ENCODE measurements around the gene SH2D3C.
"Not testable (repeated sequence)": the region's sequence is repeated elsewhere in the genome, so short reads cannot be mapped to it uniquely, and the experiment has no call there.

Gene SH2D3C

DNA sequence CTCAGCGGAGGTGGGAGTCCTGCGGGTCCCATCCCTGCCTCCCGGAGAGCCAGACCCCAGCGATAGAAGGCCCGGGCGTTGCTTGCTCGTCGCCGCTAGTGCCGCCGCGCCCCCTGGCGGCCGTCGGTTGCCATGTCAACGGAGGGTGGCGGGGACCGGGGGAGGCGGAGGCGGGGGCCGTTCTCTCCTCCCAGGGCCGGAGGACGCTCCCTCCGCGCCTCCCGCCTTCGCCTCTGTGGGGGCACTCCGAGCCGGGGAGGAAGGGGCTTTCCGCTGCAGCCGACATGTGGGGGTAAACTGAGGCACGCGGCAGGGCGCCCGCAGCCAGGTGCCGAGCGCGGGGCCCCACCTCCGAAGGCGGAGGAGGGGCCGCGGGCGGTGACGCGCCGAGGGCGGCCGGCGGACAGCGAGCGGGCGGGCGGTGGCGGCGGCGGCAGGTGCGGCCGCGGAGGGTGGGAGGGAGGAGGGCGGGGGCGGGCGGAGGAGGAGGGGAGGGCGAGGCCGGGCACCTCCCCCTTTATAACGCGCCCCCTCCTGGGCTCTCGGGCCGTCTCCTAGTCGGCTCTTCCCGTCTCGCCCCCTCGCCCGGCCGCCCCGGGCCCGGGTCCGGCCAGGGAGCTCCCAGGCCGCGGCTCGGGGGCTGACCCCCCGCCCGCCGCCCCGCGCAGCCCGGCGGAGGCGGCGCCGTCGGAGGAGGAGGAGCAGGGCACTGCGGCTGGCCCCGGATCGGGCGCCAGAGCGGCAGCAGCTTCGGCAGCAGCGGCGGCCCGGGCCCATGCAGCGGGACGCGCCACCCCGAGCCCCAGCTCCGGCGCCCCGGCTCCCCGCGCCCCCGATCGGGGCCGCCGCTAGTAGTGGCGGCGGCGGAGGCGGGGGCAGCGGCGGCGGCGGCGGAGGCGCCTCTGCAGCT, 6.8 kb upstream of the SH2D3C start:
- peak; percentile 67 to 89 (median 80) for DNase-seq

DNA sequence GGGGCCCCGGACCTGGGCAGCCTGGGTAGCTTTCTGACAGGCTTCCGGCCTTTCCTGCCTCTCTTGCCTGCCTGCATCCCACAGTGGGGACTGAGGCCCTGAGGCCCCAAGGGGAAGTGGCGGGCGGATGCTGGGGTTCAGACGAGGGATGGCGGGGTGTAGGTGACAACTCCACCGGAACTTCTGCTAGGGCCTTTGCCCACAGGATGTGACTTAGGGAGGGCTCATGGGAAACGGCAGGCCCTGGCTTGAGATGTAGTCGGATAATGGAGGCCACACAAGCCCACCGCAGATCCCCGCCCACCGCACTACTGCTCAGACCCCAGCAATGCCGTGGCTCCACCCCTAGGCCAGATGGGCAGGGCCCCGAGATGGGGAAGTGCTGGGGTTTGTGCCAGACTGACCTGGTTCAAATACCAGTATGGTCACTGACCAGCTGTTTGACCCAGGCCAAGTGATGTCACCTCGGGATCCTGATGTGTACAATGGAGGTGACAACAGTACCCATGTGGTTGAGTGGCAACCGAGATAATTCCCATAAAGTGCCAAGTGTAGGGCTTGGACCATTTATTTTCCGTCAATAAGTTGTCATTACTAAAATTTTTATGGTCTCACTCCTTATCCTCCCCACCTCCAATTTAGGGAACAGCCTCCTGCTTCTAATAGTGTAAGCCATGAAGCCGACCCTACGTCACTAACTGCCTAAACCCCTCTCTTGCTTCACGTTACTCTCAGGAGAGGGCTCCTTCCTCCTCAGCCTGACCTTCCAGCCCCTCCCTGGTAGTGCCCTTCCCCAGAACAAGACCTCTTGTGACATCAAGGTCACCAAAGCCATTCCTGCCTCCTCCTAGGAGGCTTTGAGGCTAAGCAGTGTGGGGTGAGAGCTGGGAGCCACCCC, 4.9 kb upstream of the SH2D3C start:
- DNase-seq = peak in 2 of 4 experiments; percentile 39 to 54

DNA sequence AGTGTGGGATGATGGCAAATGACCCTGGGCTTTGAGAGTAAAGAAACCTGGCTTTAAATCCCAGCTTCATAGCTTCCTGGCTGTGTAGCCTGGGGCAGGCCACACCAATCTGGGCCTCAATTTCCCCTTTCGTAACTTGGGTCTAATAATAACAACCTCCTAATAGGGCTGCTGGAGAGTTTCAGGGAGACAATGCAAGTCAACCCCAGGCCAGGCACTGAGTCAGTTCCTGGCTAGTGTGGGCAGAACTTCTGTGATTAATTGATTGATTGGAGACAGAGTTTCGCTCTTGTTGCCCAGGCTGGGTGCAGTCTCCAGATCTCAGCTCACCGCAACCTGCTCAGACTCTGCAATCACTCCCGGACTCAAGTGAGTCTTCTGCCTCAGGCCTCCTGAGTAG, 3.3 kb upstream of the SH2D3C start:
- DNase-seq = no peak

DNA sequence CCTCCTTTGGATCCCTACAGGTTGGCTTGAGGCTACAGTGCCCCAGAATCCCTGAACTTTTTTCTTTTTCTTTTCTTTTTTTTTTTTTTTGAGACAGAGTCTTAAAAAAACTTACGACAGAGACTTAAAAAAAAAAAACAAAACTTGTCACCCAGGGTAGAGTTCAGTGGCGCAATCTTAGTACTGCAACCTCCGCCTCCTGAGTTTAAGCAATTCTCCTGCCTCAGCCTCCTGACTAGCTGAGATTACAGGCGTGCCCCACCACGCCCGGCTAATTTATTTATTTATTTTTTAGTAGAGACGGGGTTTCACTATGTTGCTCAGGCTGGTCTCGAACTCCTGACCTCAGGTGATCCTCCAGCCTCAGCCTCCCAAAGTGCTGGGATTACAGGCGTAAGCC, 2.4 kb upstream of the SH2D3C start:
- not testable (repeated sequence) for DNase-seq

DNA sequence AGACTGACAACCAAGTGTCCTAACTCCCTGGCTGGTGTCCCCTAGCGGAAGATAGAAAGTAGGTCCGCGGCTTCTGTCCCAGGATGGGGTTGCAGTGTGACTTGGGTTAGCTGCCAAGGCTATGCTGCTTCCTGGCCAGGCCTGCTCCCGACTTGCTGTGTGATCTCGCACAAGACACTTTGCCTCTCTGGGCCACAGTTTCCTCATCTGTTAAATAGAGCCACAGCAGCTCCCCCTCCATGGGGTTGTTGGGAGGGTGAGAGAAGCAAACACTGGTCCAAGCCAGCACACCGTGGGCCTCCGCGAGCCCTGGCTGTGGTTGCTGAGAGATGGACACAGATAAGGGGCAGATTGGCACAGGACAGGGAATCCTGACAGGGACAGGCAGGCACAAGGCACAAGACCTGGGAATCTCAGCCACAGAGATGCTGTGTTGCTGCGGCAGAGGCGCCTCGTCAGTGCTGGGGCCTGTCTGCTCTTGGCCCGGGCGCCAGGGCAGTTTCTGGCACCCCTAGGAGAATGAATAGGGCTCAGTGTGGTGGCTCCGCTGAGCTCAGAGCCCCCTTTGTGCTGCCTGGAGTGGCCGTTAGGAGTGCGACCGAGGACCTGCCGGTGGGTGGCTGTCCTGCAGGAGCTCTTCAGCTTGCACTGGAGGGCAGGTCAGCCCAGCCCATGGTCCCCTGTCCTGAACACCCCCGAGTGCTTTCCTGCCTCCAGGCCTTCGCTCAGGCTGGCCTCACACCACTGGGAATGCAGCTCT, 1.8 kb upstream of the SH2D3C start:
- DNase-seq = no peak

DNA sequence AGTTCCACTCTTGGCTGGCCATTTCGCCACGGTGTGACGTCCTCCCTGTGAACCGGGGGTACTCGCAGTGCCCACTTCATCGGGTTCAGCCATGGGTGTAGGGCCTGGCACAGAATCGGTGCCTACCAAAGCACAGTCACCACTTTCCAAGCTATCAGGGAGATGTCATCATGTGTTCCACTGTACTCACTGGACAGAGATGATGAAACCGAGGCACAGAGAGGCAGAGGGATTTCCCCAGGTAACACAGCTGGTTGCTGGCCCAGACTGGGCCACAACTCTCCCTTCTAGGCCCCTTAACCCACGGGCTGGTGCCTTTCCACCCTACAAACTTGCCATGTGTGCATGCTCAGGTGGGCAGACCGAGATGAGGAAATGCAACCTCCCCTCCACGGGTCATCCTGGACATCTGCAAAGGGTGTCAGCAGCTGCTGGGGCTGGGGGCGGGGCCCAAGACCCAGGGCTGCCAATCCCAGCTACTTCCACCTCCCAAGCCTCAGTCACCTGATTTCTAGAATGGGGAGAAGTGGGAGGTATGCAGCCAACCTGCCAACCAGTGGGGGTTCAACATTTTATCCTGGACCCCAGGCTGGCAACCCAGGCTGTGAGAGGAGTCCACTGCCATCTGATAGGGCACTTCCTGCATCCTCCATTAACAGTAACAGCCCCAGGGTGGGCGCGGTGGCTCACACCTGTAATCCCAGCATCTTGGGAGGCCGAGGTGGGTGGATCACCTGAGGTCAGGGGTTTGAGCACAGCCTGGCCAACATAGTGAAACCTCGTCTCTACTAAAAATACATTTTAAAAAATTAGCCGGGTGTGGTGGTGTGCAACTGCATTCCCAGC, 893 bp upstream of the SH2D3C start:
- DNase-seq = no peak

DNA sequence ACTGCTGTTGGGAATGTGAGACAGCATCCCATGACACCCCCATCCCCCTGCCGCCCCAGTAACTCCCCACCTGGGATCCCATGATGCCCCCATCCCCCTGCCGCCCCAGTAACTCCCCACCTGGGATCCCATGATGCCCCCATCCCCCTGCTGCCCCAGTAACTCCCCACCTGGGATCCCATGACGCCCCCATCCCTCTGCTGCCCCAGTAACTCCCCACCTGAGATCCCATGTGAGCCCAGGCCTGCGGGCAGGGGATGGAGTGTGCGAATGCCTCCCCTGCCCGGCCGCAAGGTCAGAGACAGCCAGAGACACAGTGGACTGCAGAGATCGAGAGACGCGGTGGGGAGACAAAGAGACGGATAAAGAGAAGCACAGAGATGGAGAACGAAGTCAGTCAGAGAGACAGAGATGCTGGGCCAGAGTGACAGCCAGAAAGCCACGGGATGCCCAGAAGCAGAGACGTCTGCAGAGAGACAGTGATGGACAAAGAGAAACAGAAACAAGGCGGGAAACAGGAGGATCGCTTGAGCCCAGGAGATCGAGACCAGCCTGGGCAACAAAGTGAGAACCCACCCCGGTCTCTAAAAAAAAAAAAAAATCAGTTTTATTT, 992 bp downstream of the SH2D3C start:
- no peak for DNase-seq

DNA sequence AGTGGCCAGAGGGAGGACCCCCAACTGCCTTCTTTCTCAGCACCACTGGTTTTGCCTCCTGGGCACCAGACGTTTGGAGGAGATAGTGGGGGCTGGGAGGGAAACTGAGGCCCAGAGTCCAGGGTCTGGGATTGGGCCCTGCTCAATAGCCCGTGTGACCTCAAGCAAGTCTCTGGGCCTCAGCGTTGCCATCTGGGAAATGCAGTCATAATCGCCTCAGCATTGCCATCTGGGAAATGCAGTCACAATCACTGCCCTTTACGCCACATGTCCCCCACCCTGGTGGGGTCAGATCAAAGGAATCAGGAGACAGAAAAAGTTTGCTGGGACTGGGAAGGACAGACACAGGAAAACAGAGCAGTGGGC, 1.6 kb downstream of the SH2D3C start:
- no peak for DNase-seq

DNA sequence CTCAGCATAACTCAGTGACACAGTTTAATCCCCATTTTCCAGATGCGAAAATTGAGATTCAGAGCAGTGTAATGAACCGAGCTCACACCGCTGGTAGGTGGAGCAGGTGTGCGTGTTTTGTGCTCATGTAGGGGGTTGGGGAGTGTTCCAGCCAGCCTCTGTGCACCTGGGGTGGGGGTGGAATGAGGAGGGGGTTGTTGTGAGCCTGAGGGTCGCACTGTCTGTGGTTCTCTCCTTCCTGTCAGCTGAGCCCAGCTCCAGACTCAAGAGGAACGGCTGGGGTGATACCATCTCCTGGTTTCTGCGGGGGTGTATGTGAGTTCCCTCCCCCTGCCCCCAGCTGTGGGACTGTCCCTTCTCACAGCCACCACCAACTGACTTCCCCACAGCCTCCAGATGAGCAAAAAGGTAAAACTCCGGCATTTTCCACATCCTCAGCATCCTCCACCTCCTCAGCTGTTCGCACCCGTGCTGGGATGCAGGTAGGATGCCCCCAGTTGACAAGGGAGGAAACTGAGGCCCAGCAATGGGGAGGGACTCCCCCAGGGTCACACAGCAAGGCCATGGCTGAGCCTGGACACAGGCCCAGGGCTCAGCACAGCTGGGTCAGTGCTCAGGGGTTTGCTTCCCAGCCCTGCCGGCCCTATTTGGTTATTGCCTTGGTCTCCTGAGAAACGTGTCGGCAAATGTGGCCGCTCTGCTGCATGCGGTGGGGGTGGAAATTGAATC, 2.1 kb downstream of the SH2D3C start:
- DNase-seq = peak in 3 of 4 experiments; percentile 23 to 68 (median 53)

DNA sequence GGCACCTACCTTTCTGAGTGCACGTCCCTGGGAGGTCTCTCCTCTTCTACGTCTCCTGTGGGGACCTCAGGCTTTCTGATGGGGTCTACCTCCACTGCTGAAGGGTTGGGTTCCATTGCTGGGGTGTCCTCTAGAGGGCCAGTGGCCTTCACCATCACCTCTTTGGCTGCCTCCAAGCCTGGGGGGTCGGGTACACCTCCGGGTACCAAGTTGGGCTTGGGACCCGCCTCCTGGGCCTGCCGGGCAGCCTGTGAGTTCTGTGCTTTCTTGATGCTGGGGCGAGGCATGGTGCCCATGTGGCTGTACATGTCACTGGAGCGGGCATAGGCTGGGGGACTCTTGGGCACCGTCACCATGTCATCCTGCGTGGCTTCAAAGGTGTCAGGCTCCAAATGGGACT, 4.5 kb downstream of the SH2D3C start:
- no peak for DNase-seq

DNA sequence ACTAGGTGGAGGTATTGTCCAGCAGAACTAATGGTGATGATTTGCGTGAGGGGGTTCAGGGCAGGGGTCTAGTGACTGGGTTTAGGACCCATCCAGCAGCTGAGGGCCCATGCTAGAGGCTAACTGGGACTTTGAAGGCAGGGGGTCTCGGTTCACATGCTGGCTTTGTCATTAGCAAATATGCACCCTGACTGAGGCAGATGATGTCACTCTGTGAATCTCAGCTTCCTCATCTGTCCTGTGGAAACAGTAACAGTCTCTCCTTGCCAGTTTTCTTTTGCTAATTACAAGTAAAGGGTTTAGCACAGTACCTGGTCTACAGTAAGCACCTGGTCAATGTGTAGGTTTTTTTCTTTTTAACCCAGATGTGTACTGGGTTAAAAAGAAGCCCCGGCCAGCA, 5.2 kb downstream of the SH2D3C start:
- DNase-seq = no peak

DNA sequence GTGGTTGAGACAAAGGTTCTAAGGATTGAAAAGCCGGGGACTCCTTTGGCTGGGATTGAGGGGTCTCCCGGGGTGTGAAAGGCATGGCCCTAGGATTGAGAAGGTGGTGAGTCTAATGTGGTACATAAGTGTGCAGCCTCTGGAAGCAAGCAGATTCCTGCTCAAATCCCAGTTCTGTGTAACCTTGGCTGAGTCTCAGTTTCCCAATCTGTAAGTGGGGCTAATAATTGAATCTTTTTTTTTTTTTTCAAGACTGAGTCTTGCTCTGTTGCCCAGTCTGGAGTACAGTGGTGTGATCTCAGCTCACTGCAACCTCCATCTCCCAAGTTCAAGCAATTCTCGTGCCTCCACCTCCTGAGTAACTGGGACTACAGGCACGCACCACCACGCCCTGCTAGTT, 5.9 kb downstream of the SH2D3C start:
- DNase-seq = no peak

DNA sequence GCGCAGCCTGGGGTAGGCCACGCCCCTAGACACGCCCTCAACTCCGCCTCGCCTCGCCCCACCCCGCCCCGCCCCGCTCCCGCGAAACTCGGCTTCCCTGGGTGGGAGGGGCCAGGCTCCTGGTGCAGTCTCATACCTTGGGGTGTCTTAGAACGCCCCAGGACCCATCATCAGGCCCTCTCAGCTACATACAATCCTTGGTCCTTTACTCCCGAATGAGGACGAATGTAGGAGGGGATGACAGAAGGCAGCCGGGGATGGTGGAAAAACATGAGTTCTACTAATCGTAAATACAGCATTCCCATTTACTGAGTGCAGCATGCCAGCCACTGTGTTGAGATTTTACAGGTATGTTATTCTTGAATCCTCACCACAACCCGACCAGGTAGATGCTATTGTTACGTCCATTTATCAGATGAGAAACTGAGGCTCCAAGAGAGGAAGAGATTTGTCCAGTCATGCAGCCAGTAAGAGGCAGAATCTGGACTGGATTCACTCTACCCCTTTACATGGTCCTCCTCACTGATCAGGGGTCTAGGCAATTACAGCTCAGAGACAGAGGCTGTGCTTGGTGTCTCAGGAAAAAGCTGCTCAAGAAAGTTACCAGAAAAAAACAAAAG, 6.8 kb downstream of the SH2D3C start:
- no peak for DNase-seq

DNA sequence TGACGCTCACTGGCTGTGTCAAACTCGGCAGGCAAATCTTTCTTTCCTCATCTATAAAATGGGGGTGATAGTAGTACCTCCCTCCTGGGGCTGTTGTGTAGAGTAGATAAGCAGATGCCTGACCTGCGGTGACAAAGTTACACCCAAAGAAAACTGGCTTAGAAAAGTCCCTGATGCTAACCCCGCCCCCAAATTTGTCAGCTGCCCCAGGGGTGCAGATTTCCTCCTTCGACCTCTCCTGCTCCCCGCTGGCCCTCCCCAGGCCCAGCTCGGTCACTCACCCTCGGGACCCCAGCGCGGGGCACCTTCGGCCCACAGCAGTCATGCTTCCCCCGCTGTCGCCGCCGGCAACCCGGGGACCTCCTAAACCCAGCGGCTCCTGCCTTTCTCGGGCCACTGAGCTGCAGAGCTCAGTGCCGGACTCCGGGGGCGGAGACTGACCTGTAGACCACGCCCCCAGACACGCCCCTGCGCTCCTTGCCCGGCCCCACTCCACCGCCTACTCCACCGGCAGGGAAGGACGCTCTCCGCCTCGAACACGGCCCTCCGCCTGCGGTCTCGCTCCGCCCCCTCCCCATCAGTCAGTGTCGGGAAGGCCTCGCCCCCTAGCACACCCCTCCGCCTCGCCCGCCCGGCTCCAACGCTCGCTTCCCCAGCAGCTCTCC, 7.4 kb downstream of the SH2D3C start:
- DNase-seq = peak; percentile 82 to 95 (median 90)

DNA sequence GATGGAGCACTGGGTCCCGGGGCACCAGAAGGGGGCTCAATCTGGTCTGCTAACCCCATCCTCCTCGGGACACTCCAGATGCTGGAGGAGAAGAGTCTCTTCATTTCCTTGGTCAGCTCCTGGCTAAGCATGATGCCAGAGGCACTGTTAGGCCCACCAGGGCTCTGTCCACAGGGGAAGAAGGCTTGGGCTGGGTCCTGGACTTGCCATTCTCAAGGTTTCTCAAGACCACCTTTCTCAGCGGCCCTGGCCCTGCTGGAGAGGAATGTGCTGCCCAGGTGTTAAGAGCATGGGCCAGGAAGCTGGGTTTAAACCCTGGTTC, 7.9 kb downstream of the SH2D3C start:
- DNase-seq = no peak

DNA sequence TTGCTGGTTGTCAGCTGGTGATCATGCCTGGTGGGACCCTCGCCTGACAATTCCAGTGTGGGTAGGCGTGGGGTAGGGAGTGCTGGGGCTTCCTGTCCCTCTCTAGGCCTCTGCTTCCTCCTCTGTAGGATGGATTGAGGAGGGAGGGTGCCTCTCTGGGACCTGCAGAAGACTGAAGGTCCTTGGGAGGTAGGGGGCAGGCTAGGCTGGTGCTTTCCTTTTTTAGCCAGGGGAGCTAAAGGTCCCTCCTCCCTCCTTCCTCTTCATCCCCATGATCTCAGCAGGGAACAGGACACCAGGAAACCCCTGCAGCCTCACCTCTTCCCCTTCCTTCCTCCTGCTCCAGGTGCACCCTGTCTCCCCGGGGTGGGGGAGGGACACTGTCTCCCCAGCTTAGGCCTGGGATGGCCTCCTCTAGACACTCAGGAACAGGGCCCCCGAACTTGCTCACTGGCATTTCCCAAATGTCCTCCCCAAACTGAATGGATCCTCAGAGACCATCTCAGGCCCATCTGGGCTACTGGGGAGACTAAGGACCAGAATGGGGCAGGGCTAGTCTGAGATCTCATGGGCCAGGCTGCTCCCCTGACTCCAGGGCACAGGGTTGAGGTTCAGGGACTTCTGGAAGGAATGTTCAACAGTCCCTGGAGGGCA, 8.4 kb downstream of the SH2D3C start:
- no peak for DNase-seq

DNA sequence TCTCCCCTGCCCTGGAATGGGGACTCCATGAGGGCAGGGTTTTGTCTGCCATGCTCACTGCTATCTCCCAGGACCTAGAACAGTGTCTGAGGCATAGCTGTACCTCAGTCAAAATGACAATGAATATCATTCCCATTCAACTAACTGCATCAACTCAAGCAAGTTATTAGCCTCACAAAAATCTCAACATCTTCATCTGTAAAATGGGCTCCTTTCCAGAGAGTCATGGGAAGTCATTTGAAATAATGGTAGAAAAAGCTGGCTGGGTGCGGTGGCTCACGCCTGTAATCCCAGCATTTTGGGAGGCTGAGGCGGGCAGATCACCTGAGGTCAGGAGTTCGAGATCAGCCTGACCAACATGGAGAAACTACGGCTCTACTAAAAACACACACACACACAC, 9.4 kb downstream of the SH2D3C start:
- no peak for DNase-seq

DNA sequence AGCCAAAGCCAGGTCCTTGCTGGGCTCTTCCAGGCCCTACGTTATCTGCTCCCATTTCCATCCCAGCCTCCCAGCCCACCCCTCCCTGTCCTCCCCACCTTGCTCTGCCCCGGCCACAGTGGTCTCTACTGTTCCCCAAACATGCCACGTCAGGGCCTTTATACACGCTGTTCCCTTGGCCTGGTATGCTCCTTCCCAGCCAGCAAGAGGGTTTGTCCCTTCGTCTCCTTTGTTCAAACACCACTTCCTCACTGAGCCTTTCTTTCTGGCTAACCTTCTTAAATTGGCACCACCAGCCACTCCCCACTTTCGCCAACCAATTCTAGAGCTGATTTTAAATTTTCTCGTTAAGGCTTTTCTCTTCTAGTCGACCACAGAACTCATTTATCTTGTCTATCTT, 9.8 kb downstream of the SH2D3C start:
- no peak for DNase-seq

DNA sequence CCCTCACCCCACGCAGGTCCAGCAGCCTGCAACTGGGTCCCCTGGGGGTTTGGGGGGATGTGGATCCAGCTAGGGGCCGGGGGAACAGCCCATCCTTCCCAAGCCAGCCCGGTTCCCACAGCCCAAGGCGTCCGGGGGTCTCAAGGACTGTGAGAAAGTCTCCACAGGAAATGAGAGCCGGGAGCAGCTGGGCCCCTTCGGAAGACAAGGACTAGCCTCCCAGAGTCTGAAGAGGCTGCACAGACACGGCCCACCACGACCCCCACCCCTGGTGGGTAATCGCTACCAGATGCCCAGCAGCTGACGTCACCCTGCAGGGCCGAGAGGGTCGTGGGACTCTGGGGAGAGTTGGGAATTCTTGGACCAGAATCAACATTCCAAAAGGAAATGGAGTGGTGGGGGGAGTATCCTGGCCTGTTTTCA, 10.5 kb downstream of the SH2D3C start:
- DNase-seq = no peak

DNA sequence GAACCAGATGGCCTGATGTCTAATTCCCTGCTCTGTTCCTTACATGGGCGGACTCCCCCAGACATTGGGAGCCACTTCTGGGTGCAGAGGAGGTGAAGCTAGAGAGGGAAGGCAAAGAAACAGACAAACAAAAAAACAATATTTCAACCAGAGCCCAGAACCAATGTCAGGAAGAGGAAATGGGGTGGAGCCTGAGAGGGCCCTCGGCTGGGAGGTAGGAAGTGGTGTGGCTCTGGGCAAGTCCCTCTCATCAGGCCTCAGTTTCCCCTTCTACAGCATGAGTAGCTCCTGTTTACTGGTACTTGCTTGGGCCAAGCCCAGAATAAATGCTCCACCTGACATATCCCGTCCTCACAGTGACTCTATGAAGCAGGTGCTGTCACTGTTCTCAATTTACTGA, 11.1 kb downstream of the SH2D3C start:
- no peak for DNase-seq
